ENCODE results near the gene MFSD6L.

- TF ChIP-seq CTCF (conservative IDR thresholded peaks at IDR 0.05 in 1 of 2, IDR thresholded peaks at IDR 0.05 in 1 of 2; ENCODE audit: extremely low read depth in 1 of 2, insufficient read depth in 1 of 2, low read depth in 1 of 2, low read length in 2 of 2) (no peak), EZH2 (IDR thresholded peaks at IDR 0.05; ENCODE audit: borderline replicate concordance, low read length) (no peak)
These were observed 32.4 kb downstream of the MFSD6L start for GRCh38 chr17:8766731-8767130.
